Activated naive CD8-positive, alpha-beta T cell (primary cell): ENCODE measurements around the gene AKR1C2.
"Not testable (repeated sequence)": the region's sequence is repeated elsewhere in the genome, so short reads cannot be mapped to it uniquely, and the experiment has no call there.

Experiments used
- H3K27ac Mint-ChIP-seq: one replicate; pipeline ENCODE4 v1.8.0; 2021; ENCODE audit warnings: mixed read lengths
- H3K27me3 Mint-ChIP-seq: one replicate; pipeline ENCODE4 v1.8.0; 2021; ENCODE audit warnings: mixed read lengths
- H3K36me3 Mint-ChIP-seq: one replicate; pipeline ENCODE4 v1.8.0; 2021; ENCODE audit warnings: mixed read lengths
- H3K4me1 Mint-ChIP-seq: one replicate; pipeline ENCODE4 v1.8.0; 2021; ENCODE audit warnings: low read depth, mixed read lengths
- H3K4me3 Mint-ChIP-seq: one replicate; pipeline ENCODE4 v1.8.0; 2021; ENCODE audit warnings: mild to moderate bottlenecking, mixed read lengths
- H3K9me3 Mint-ChIP-seq: one replicate; pipeline ENCODE4 v1.8.0; 2021; ENCODE audit warnings: low read depth, mixed read lengths

Gene AKR1C2

GRCh38 chr10:5013385-5013784, 9.7 kb upstream of the AKR1C2 start:
- H3K27me3 Mint-ChIP-seq, result peaks cover 2% of the 10 kb centered on the region

GRCh38 chr10:5012595-5012994, 8.9 kb upstream of the AKR1C2 start:
- no peaks in the 10 kb centered on the region for H3K9me3 Mint-ChIP-seq
- no peaks in the 10 kb centered on the region for H3K36me3 Mint-ChIP-seq
- no peaks in the 10 kb centered on the region for H3K4me1 Mint-ChIP-seq
- no peak overlapping the region for H3K27ac Mint-ChIP-seq
- H3K4me3 Mint-ChIP-seq, result no peak overlapping the region
- peaks cover 2% of the 10 kb centered on the region for H3K27me3 Mint-ChIP-seq

More at GRCh38 chr10:5013385-5013784, 9.7 kb upstream of the AKR1C2 start:
- H3K4me3 Mint-ChIP-seq, result no peak overlapping the region
- H3K4me1 Mint-ChIP-seq, result no peaks in the 10 kb centered on the region
- no peaks in the 10 kb centered on the region for H3K9me3 Mint-ChIP-seq
- H3K27ac Mint-ChIP-seq, result no peak overlapping the region
- H3K36me3 Mint-ChIP-seq, result no peaks in the 10 kb centered on the region

- H3K4me3 Mint-ChIP-seq, H3K9me3 Mint-ChIP-seq, H3K27ac Mint-ChIP-seq, H3K36me3 Mint-ChIP-seq, H3K4me1 Mint-ChIP-seq, H3K27me3 Mint-ChIP-seq: not testable (repeated sequence)
These were observed 7.7 kb upstream of the AKR1C2 start for GRCh38 chr10:5011392-5011791.

GRCh38 chr10:5010043-5010442, 6.4 kb upstream of the AKR1C2 start:
- not testable (repeated sequence) for H3K4me1 Mint-ChIP-seq, H3K4me3 Mint-ChIP-seq, H3K36me3 Mint-ChIP-seq, H3K9me3 Mint-ChIP-seq, H3K27ac Mint-ChIP-seq, H3K27me3 Mint-ChIP-seq

GRCh38 chr10:5008857-5009548, 5.3 kb upstream of the AKR1C2 start:
- H3K27ac Mint-ChIP-seq, H3K36me3 Mint-ChIP-seq, H3K4me1 Mint-ChIP-seq, H3K9me3 Mint-ChIP-seq, H3K4me3 Mint-ChIP-seq, H3K27me3 Mint-ChIP-seq: not testable (repeated sequence)

- not testable (repeated sequence) for H3K4me1 Mint-ChIP-seq, H3K27ac Mint-ChIP-seq, H3K9me3 Mint-ChIP-seq, H3K4me3 Mint-ChIP-seq, H3K27me3 Mint-ChIP-seq, H3K36me3 Mint-ChIP-seq
These were observed 844 bp upstream of the AKR1C2 start for GRCh38 chr10:5004501-5004900.

- H3K27ac Mint-ChIP-seq, H3K4me1 Mint-ChIP-seq, H3K36me3 Mint-ChIP-seq, H3K27me3 Mint-ChIP-seq, H3K9me3 Mint-ChIP-seq, H3K4me3 Mint-ChIP-seq: not testable (repeated sequence)
These were observed 351 bp upstream of the AKR1C2 start for GRCh38 chr10:5004030-5004385.

- H3K27ac Mint-ChIP-seq, result no peak overlapping the region
- peaks cover 2% of the 10 kb centered on the region for H3K27me3 Mint-ChIP-seq
- H3K9me3 Mint-ChIP-seq, result no peaks in the 10 kb centered on the region
- H3K4me3 Mint-ChIP-seq, result no peak overlapping the region
- H3K4me1 Mint-ChIP-seq, result no peaks in the 10 kb centered on the region
- H3K36me3 Mint-ChIP-seq, result no peaks in the 10 kb centered on the region
These were observed 1.5 kb downstream of the AKR1C2 start for GRCh38 chr10:5002013-5002727.

GRCh38 chr10:4998671-4999070, 5.0 kb downstream of the AKR1C2 start:
- Mint-ChIP-seq H3K4me3 (no peak overlapping the region), H3K27ac (no peak overlapping the region), H3K9me3 (no peaks in the 10 kb centered on the region), H3K4me1 (no peaks in the 10 kb centered on the region), H3K27me3 (peaks cover 2% of the 10 kb centered on the region), H3K36me3 (no peaks in the 10 kb centered on the region)

- not testable (repeated sequence) for H3K4me1 Mint-ChIP-seq, H3K27me3 Mint-ChIP-seq, H3K27ac Mint-ChIP-seq, H3K36me3 Mint-ChIP-seq, H3K4me3 Mint-ChIP-seq, H3K9me3 Mint-ChIP-seq
These were observed 9.4 kb downstream of the AKR1C2 start for GRCh38 chr10:4994260-4994659.

- H3K4me1 Mint-ChIP-seq, H3K9me3 Mint-ChIP-seq, H3K36me3 Mint-ChIP-seq, H3K4me3 Mint-ChIP-seq, H3K27me3 Mint-ChIP-seq, H3K27ac Mint-ChIP-seq: not testable (repeated sequence)
These were observed 11.1 kb downstream of the AKR1C2 start for GRCh38 chr10:4992564-4992963.

GRCh38 chr10:4991463-4991862, 12.2 kb downstream of the AKR1C2 start:
- not testable (repeated sequence) for H3K27me3 Mint-ChIP-seq

GRCh38 chr10:4990217-4990616, 13.4 kb downstream of the AKR1C2 start:
- Mint-ChIP-seq H3K27ac (no peak overlapping the region), H3K9me3 (no peaks in the 10 kb centered on the region), H3K27me3 (no peaks in the 10 kb centered on the region), H3K4me3 (no peak overlapping the region), H3K36me3 (peaks cover 2% of the 10 kb centered on the region), H3K4me1 (no peaks in the 10 kb centered on the region)

More at GRCh38 chr10:4991463-4991862, 12.2 kb downstream of the AKR1C2 start:
- not testable (repeated sequence) for H3K4me1 Mint-ChIP-seq, H3K4me3 Mint-ChIP-seq, H3K9me3 Mint-ChIP-seq, H3K36me3 Mint-ChIP-seq, H3K27ac Mint-ChIP-seq

- H3K4me1 Mint-ChIP-seq, H3K27ac Mint-ChIP-seq, H3K27me3 Mint-ChIP-seq, H3K36me3 Mint-ChIP-seq, H3K9me3 Mint-ChIP-seq, H3K4me3 Mint-ChIP-seq: not testable (repeated sequence)
These were observed 15.5 kb downstream of the AKR1C2 start for GRCh38 chr10:4988000-4988641.

GRCh38 chr10:4984971-4985594, 18.6 kb downstream of the AKR1C2 start:
- Mint-ChIP-seq H3K27me3 (peaks cover 3% of the 10 kb centered on the region), H3K9me3 (no peaks in the 10 kb centered on the region), H3K4me3 (no peak overlapping the region), H3K27ac (no peak overlapping the region), H3K4me1 (no peaks in the 10 kb centered on the region), H3K36me3 (peaks cover under 1% of the 10 kb centered on the region)
